ENCODE data around the gene GABBR2.

The GABBR2 gene

GRCh38 chr9:98341157-98342097 is 367.3 kb downstream of the GABBR2 start:
- no peak for TF ChIP-seq TEAD4 (IDR thresholded peaks at IDR 0.05)
- no peak for TF ChIP-seq ZBTB7A (IDR thresholded peaks at IDR 0.05; ENCODE audit: low read depth)
- no peak for TF ChIP-seq USF1 (IDR thresholded peaks at IDR 0.05)

GRCh38 chr9:98339987-98340800 is 368.5 kb downstream of the GABBR2 start:
- no peak for TF ChIP-seq USF1 (IDR thresholded peaks at IDR 0.05)
- no peak for TF ChIP-seq FOXM1 (IDR thresholded peaks at IDR 0.05; ENCODE audit: borderline replicate concordance, low read depth)
- no peak for TF ChIP-seq TEAD4 (IDR thresholded peaks at IDR 0.05)
- no peak for TF ChIP-seq TCF12 (IDR thresholded peaks at IDR 0.05; ENCODE audit: low read depth)

- TF ChIP-seq FOXM1 (IDR thresholded peaks at IDR 0.05; ENCODE audit: borderline replicate concordance, low read depth) (no peak), NFIC (IDR thresholded peaks at IDR 0.05) (no peak), REST (IDR thresholded peaks at IDR 0.05; ENCODE audit: low read depth) (no peak), USF1 (IDR thresholded peaks at IDR 0.05) (no peak), MAX (IDR thresholded peaks at IDR 0.05) (no peak), RAD21 (IDR thresholded peaks at IDR 0.05; ENCODE audit: low read depth) (no peak), TCF12 (IDR thresholded peaks at IDR 0.05; ENCODE audit: low read depth) (no peak), CEBPB (IDR thresholded peaks at IDR 0.05) (no peak), YY1 (IDR thresholded peaks at IDR 0.05; ENCODE audit: low read depth) (no peak), ZBTB7A (IDR thresholded peaks at IDR 0.05; ENCODE audit: low read depth) (no peak), TAF1 (IDR thresholded peaks at IDR 0.05; ENCODE audit: low read depth) (no peak), EGR1 (IDR thresholded peaks at IDR 0.05) (no peak), TEAD4 (IDR thresholded peaks at IDR 0.05) (no peak), EP300 (IDR thresholded peaks at IDR 0.05; ENCODE audit: borderline replicate concordance) (no peak), CREB1 (IDR thresholded peaks at IDR 0.05; ENCODE audit: low read depth) (no peak)
Observed at GRCh38 chr9:98335661-98336060, 373.1 kb downstream of the GABBR2 start.

- TF ChIP-seq REST (IDR thresholded peaks at IDR 0.05; ENCODE audit: low read depth) (no peak), EP300 (IDR thresholded peaks at IDR 0.05; ENCODE audit: borderline replicate concordance) (no peak), ZBTB7A (IDR thresholded peaks at IDR 0.05; ENCODE audit: low read depth) (no peak), TEAD4 (IDR thresholded peaks at IDR 0.05) (no peak)
Observed at GRCh38 chr9:98334796-98335195, 373.9 kb downstream of the GABBR2 start.

GRCh38 chr9:98333703-98334582 is 374.8 kb downstream of the GABBR2 start:
- no peak for TF ChIP-seq TAF1 (IDR thresholded peaks at IDR 0.05; ENCODE audit: low read depth)
- TF ChIP-seq TCF12 (IDR thresholded peaks at IDR 0.05; ENCODE audit: low read depth): no peak
- TF ChIP-seq RAD21 (IDR thresholded peaks at IDR 0.05; ENCODE audit: low read depth): no peak
- no peak for TF ChIP-seq CREB1 (IDR thresholded peaks at IDR 0.05; ENCODE audit: low read depth)
- no peak for TF ChIP-seq NFIC (IDR thresholded peaks at IDR 0.05)
- no peak for TF ChIP-seq EGR1 (IDR thresholded peaks at IDR 0.05)
- no peak for TF ChIP-seq YY1 (IDR thresholded peaks at IDR 0.05; ENCODE audit: low read depth)
- TF ChIP-seq REST (IDR thresholded peaks at IDR 0.05; ENCODE audit: low read depth): no peak
- no peak for TF ChIP-seq EP300 (IDR thresholded peaks at IDR 0.05; ENCODE audit: borderline replicate concordance)
- no peak for TF ChIP-seq USF1 (IDR thresholded peaks at IDR 0.05)
- no peak for TF ChIP-seq CEBPB (IDR thresholded peaks at IDR 0.05)
- no peak for TF ChIP-seq TEAD4 (IDR thresholded peaks at IDR 0.05)
- TF ChIP-seq FOXM1 (IDR thresholded peaks at IDR 0.05; ENCODE audit: borderline replicate concordance, low read depth): no peak
- no peak for TF ChIP-seq MAX (IDR thresholded peaks at IDR 0.05)
- TF ChIP-seq ZBTB7A (IDR thresholded peaks at IDR 0.05; ENCODE audit: low read depth): no peak
